H1 (cell line): ENCODE data around the gene PMM1. TPM values are rescaled to one million over a fixed set of nuclear protein-coding genes. Genes with fewer than 3 reads are reported as not detected.

ENCODE experiments used
- POLR2A ChIP-seq, 2 experiments: IDR thresholded peaks; 1 replicate in 1 of 2; 2 replicates in 1 of 2; pipeline ENCODE4 v1.6.1; 2011; ENCODE audit warnings: low read depth in 2 of 2, low read length in 2 of 2, mild to moderate bottlenecking in 2 of 2; ENCODE audit errors: control extremely low read depth in 1 of 2
- SP2 ChIP-seq: IDR thresholded peaks from 2 replicates; pipeline ENCODE4 v1.6.1; 2012; ENCODE audit warnings: mild to moderate bottlenecking, low read length, inconsistent platforms
- TEAD4 ChIP-seq: IDR thresholded peaks from 2 replicates; pipeline ENCODE4 v1.6.1; 2012; ENCODE audit warnings: low read depth, low read length, inconsistent platforms, mixed read lengths
- ZNF274 ChIP-seq: IDR thresholded peaks from 2 replicates; pipeline ENCODE4 v1.7.0; 2012; ENCODE audit warnings: low read length, borderline replicate concordance; ENCODE audit errors: extremely low read depth
- polyA plus RNA-seq, 7 experiments: library from polyadenylated mRNA; depleted of rRNA in 3 of 7; stranded (reverse) in 5 of 7; unstranded in 2 of 7; fragments of >200 nt in 5 of 7; fragments of 200-250 nt in 2 of 7; gene quantifications; 1 replicate in 5 of 7; 2 replicates in 1 of 7; 4 replicates in 1 of 7; pipeline versions ENCODE4 v1.2.1 to v1.2.3, GENCODE V29; 2011 to 2013; ENCODE audit warnings: missing spikeins in 2 of 7, mixed read lengths in 2 of 7
- total RNA-seq: library from RNA; stranded (reverse); fragmentation: NEBNext Ultra II Directional; extraction: Animal tissue kit (Norgen Biotek cat#: 25700); gene quantifications from 2 replicates; pipeline ENCODE4 v1.2.1, GENCODE V29; 2021

The PMM1 gene
- total and polyA plus RNA-seq, 2 of the 8 experiments (the other 6 are each of a cell fraction or from before 2014, with no cell fraction given) = 11.3 to 20.0 TPM

- TF ChIP-seq ZNF274 = no peak
- TF ChIP-seq POLR2A (IDR thresholded peaks at IDR 0.05; ENCODE audit: control extremely low read depth in 1 of 2, low read depth in 2 of 2, low read length in 2 of 2) = no peak
- TF ChIP-seq SP2 = no peak
- no peak for TF ChIP-seq TEAD4
Observed at GRCh38 chr22:41598891-41599635, 9.4 kb upstream of the PMM1 start (continued).
